OCI-LY3 (cell line): ENCODE measurements around the gene TUBB3.

ENCODE experiments used
- CTCF ChIP-seq: fragments of 200-600, 300-600 bp; sonication (generic); IDR thresholded peaks from 2 replicates; pipeline ENCODE4 v1.5.1; 2014; ENCODE audit warnings: antibody characterized with exemption, low read length, low read depth
- EZH2phosphoT487 ChIP-seq: fragments of 200-600 bp; shearing (Covaris generic); IDR thresholded peaks from 2 replicates; pipeline ENCODE4 v1.6.1; 2018; ENCODE audit warnings: antibody characterized with exemption, mixed run types, low read depth

GRCh38 chr16:89952551-89952950 lies 29.4 kb downstream of the TUBB3 start:
- TF ChIP-seq CTCF (no peak), EZH2phosphoT487 (no peak)
